ENCODE results near the gene OGT. TPM values are rescaled to one million over a fixed set of nuclear protein-coding genes. Genes with fewer than 3 reads are reported as not detected.

Gene OGT
- total and polyA plus RNA-seq, 10 of the 15 experiments (the other 5 are each of a cell fraction or from before 2014, with no cell fraction given) = 38.2 to 671 (median 107) TPM

DNA sequence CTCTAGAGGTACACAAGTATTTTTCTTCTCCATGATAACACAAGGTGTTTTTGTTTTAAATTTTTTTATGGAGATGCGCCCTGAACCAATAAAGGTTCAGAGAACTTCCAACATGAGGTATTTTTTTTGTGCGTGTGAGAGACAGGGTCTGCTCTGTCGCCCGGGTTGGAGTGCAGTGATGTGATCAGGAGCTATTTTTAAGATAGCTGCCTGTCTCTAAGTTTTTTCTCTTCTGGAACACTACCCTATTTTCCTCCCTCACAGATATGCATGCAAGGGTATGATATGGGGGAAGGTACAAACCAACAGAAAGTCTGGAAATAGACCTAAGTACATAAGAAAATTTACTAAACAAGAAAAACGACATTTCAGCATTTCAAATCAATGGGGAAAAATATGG is 48.3 kb downstream of the OGT start (continued):
- TF ChIP-seq, protein P1, sequence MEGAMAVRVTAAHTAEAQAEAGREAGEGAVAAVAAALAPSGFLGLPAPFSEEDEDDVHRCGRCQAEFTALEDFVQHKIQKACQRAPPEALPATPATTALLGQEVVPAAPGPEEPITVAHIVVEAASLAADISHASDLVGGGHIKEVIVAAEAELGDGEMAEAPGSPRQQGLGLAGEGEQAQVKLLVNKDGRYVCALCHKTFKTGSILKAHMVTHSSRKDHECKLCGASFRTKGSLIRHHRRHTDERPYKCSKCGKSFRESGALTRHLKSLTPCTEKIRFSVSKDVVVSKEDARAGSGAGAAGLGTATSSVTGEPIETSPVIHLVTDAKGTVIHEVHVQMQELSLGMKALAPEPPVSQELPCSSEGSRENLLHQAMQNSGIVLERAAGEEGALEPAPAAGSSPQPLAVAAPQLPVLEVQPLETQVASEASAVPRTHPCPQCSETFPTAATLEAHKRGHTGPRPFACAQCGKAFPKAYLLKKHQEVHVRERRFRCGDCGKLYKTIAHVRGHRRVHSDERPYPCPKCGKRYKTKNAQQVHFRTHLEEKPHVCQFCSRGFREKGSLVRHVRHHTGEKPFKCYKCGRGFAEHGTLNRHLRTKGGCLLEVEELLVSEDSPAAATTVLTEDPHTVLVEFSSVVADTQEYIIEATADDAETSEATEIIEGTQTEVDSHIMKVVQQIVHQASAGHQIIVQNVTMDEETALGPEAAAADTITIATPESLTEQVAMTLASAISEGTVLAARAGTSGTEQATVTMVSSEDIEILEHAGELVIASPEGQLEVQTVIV (IDR thresholded peaks at IDR 0.05; ENCODE audit: borderline replicate concordance, partially characterized antibody) = no peak
- TF ChIP-seq, protein P2, sequence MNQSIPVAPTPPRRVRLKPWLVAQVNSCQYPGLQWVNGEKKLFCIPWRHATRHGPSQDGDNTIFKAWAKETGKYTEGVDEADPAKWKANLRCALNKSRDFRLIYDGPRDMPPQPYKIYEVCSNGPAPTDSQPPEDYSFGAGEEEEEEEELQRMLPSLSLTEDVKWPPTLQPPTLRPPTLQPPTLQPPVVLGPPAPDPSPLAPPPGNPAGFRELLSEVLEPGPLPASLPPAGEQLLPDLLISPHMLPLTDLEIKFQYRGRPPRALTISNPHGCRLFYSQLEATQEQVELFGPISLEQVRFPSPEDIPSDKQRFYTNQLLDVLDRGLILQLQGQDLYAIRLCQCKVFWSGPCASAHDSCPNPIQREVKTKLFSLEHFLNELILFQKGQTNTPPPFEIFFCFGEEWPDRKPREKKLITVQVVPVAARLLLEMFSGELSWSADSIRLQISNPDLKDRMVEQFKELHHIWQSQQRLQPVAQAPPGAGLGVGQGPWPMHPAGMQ (IDR thresholded peaks at IDR 0.05; ENCODE audit: borderline replicate concordance) = no peak
- TF ChIP-seq CHD1 (IDR thresholded peaks at IDR 0.05; ENCODE audit: low read depth, low read length) (no peak), SUZ12 (IDR thresholded peaks at IDR 0.05; ENCODE audit: unreplicated experiment) (no peak)

GRCh38 chrX:71586929-71587328 is 54.0 kb downstream of the OGT start:
- H4K20me1 ChIP-seq (ENCODE audit: control insufficient read depth, insufficient read depth) = no peaks in the 10 kb centered on the region
- no peak for DNase-seq (ENCODE audit: low read depth, low spot score)
- H2AFZ ChIP-seq (ENCODE audit: control insufficient read depth, low read depth, low read length) = no peak overlapping the region
- 60% methylated on average over 2 of the region's 2 CpGs for WGBS (ENCODE audit: insufficient coverage, insufficient replicate concordance, low lambda C conversion rate, missing lambda C conversion rate)
- POLR2A ChIA-PET = no interaction called here
- no peaks in the 10 kb centered on the region for H3K4me1 ChIP-seq (ENCODE audit: control insufficient read depth, insufficient read depth, low read length)
- RAD21 ChIA-PET (ENCODE audit: unreplicated experiment) = no interaction called here
- H3K27me3 ChIP-seq (replicated peaks in 1 of 2; ENCODE audit: control insufficient read depth in 2 of 2, insufficient read depth in 2 of 2, low read length in 1 of 2) = no peaks in the 10 kb centered on the region
- no peak overlapping the region for H3K4me3 ChIP-seq
- intact Hi-C loops (cut with micrococcal nuclease; ENCODE audit: unreplicated experiment) (no loop called here), in situ Hi-C loops (cut with MboI) (no loop called here)
- no peaks in the 10 kb centered on the region for H3K36me3 ChIP-seq (ENCODE audit: control insufficient read depth in 2 of 2, insufficient read depth in 2 of 2, low read length in 1 of 2)
- H3K9me3 ChIP-seq (replicated peaks; ENCODE audit: control insufficient read depth, insufficient read depth, low read length) = no peaks in the 10 kb centered on the region
- CTCF ChIA-PET = no interaction called here
- SMC1A ChIA-PET (ENCODE audit: uncharacterized antibody, unreplicated experiment) = interaction anchor here (0.6 kb wide), 1 partner anchor 831 kb away, joined by 3 read pairs; no protein-coding TSS in a partner anchor
- no peak for FAIRE-seq
- TF ChIP-seq NFIC (IDR thresholded peaks at IDR 0.05; ENCODE audit: low read depth, low read length) (no peak), SIN3A (IDR thresholded peaks at IDR 0.05; ENCODE audit: low read depth, low read length) (no peak), POU2F2 (IDR thresholded peaks at IDR 0.05; ENCODE audit: borderline replicate concordance, low read depth, low read length) (no peak), TBL1XR1 (IDR thresholded peaks at IDR 0.05; ENCODE audit: low read depth, low read length) (no peak), MYC (IDR thresholded peaks at IDR 0.05; ENCODE audit: insufficient read depth, insufficient read length, insufficient replicate concordance, low read length, severe bottlenecking) (no peak), CBX3 (IDR thresholded peaks at IDR 0.05; ENCODE audit: borderline replicate concordance, low read depth) (no peak), CREB1 (IDR thresholded peaks at IDR 0.05; ENCODE audit: low read depth) (no peak), STAT3 (IDR thresholded peaks at IDR 0.05; ENCODE audit: low read depth, low read length) (no peak)
- TF ChIP-seq, protein P3, sequence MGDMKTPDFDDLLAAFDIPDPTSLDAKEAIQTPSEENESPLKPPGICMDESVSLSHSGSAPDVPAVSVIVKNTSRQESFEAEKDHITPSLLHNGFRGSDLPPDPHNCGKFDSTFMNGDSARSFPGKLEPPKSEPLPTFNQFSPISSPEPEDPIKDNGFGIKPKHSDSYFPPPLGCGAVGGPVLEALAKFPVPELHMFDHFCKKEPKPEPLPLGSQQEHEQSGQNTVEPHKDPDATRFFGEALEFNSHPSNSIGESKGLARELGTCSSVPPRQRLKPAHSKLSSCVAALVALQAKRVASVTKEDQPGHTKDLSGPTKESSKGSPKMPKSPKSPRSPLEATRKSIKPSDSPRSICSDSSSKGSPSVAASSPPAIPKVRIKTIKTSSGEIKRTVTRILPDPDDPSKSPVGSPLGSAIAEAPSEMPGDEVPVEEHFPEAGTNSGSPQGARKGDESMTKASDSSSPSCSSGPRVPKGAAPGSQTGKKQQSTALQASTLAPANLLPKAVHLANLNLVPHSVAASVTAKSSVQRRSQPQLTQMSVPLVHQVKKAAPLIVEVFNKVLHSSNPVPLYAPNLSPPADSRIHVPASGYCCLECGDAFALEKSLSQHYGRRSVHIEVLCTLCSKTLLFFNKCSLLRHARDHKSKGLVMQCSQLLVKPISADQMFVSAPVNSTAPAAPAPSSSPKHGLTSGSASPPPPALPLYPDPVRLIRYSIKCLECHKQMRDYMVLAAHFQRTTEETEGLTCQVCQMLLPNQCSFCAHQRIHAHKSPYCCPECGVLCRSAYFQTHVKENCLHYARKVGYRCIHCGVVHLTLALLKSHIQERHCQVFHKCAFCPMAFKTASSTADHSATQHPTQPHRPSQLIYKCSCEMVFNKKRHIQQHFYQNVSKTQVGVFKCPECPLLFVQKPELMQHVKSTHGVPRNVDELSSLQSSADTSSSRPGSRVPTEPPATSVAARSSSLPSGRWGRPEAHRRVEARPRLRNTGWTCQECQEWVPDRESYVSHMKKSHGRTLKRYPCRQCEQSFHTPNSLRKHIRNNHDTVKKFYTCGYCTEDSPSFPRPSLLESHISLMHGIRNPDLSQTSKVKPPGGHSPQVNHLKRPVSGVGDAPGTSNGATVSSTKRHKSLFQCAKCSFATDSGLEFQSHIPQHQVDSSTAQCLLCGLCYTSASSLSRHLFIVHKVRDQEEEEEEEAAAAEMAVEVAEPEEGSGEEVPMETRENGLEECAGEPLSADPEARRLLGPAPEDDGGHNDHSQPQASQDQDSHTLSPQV (IDR thresholded peaks at IDR 0.05) = no peak
- no peaks in the 10 kb centered on the region for H3K79me2 ChIP-seq (ENCODE audit: control insufficient read depth, insufficient read depth, low read length)
- ATAC-seq = no peak
- no peak overlapping the region for H3K27ac ChIP-seq (ENCODE audit: control insufficient read depth, insufficient read depth)
- no peak overlapping the region for H3K4me2 ChIP-seq (ENCODE audit: control insufficient read depth, insufficient read depth)
- no TSS peak for BruUV-seq (replicated peaks)
- no peak overlapping the region for H3K9ac ChIP-seq (ENCODE audit: control insufficient read depth, insufficient read depth, low read length)

Measured in GM12878 (cell line).